HG03025 (cell line): ENCODE results near the gene CAMK2B.

Experiments
- ATAC-seq: cut with Tn5 transposase; IDR thresholded peaks from one replicate; pipeline ENCODE4 v1.9.1; 2021; ENCODE audit warnings: mild to moderate bottlenecking, moderate library complexity; ENCODE audit not compliant: unreplicated experiment, low FRiP score

Gene CAMK2B

GRCh38 chr7:44325201-44325671, at the start of gene CAMK2B:
Gene CAMK2B, minus strand, starts transcription at chr7:44325594. Its CDS starts 173 bp downstream, at chr7:44325421.
- no peak for ATAC-seq

- ATAC-seq: no peak
These were observed 48.8 kb upstream of the CAMK2B start for GRCh38 chr7:44374007-44374763.

GRCh38 chr7:44373418-44373740, 48.0 kb upstream of the CAMK2B start:
- ATAC-seq: no peak

GRCh38 chr7:44372560-44373417, 47.4 kb upstream of the CAMK2B start:
- ATAC-seq: no peak

- no peak for ATAC-seq
These were observed 43.5 kb upstream of the CAMK2B start for GRCh38 chr7:44368885-44369284.

GRCh38 chr7:44368455-44368854, 43.1 kb upstream of the CAMK2B start:
- ATAC-seq: no peak

- no peak for ATAC-seq
These were observed 42.2 kb upstream of the CAMK2B start for GRCh38 chr7:44367475-44368043.

GRCh38 chr7:44366986-44367385, 41.6 kb upstream of the CAMK2B start:
- ATAC-seq: no peak

GRCh38 chr7:44353668-44354067, 28.3 kb upstream of the CAMK2B start:
- no peak for ATAC-seq

- ATAC-seq: no peak
These were observed 23.7 kb upstream of the CAMK2B start for GRCh38 chr7:44348851-44349781.

- no peak for ATAC-seq
These were observed 22.9 kb upstream of the CAMK2B start for GRCh38 chr7:44348300-44348699.

GRCh38 chr7:44347546-44348114, 22.2 kb upstream of the CAMK2B start:
- no peak for ATAC-seq

- no peak for ATAC-seq
These were observed 20.7 kb upstream of the CAMK2B start for GRCh38 chr7:44346063-44346462.

- no peak for ATAC-seq
These were observed 16.0 kb upstream of the CAMK2B start for GRCh38 chr7:44341401-44341800.

- ATAC-seq: no peak
These were observed 13.2 kb upstream of the CAMK2B start for GRCh38 chr7:44338600-44338999.

- no peak for ATAC-seq
These were observed 11.1 kb upstream of the CAMK2B start for GRCh38 chr7:44336491-44336890.

GRCh38 chr7:44335184-44335583, 9.8 kb upstream of the CAMK2B start:
- ATAC-seq: no peak

- no peak for ATAC-seq
These were observed 9.3 kb upstream of the CAMK2B start for GRCh38 chr7:44334734-44335097.

- no peak for ATAC-seq
These were observed 8.7 kb upstream of the CAMK2B start for GRCh38 chr7:44333911-44334733.
